Liver (tissue), 3 donors: ENCODE results near the gene LCT.

Experiments used
- EGR1 ChIP-seq, 2 donors: IDR thresholded peaks; 2 replicates each; pipeline ENCODE4 v1.6.1; 2016 to 2018; ENCODE audit warnings: antibody characterized with exemption in 2 of 2, low read depth in 2 of 2
- HNF4A ChIP-seq, 2 donors: conservative IDR thresholded peaks; 2 replicates each; pipeline ENCODE4 v1.6.1; 2016; ENCODE audit warnings: antibody characterized with exemption in 2 of 2, mild to moderate bottlenecking in 2 of 2
- NR2F2 ChIP-seq: IDR thresholded peaks from 2 replicates; pipeline ENCODE4 v1.6.1; 2016; ENCODE audit warnings: antibody characterized with exemption
- RAD21 ChIP-seq, 2 donors: IDR thresholded peaks; 2 replicates each; pipeline ENCODE4 v1.6.1; 2016; ENCODE audit warnings: antibody characterized with exemption in 2 of 2, mild to moderate bottlenecking in 2 of 2
- YY1 ChIP-seq: IDR thresholded peaks from 2 replicates; pipeline ENCODE4 v1.6.1; 2016; ENCODE audit warnings: antibody characterized with exemption, mild to moderate bottlenecking
- TF ChIP-seq, protein P1 (sequence below): fragments of 150-350 bp; IDR thresholded peaks from 2 replicates; pipeline ENCODE4 v1.5.1; 2017; ENCODE audit warnings: improper control_type of control experiment, low read depth, low read length; ENCODE audit not compliant: missing input control
- TF ChIP-seq, protein P2 (sequence below): IDR thresholded peaks from 2 replicates; pipeline ENCODE4 v1.6.1; 2016; ENCODE audit warnings: antibody characterized with exemption, mild to moderate bottlenecking
- TF ChIP-seq, protein P3 (sequence below): IDR thresholded peaks from 2 replicates; pipeline ENCODE4 v1.6.1; 2016; ENCODE audit warnings: antibody characterized with exemption
- TF ChIP-seq, protein P4 (sequence below): IDR thresholded peaks from 2 replicates; pipeline ENCODE4 v1.6.1; 2016; ENCODE audit warnings: antibody characterized with exemption
- TF ChIP-seq, protein P5 (sequence below): IDR thresholded peaks from 2 replicates; pipeline ENCODE4 v1.6.1; 2016; ENCODE audit warnings: antibody characterized with exemption
- donor health status: healthy.
- donor health status: healthy.

DNA sequence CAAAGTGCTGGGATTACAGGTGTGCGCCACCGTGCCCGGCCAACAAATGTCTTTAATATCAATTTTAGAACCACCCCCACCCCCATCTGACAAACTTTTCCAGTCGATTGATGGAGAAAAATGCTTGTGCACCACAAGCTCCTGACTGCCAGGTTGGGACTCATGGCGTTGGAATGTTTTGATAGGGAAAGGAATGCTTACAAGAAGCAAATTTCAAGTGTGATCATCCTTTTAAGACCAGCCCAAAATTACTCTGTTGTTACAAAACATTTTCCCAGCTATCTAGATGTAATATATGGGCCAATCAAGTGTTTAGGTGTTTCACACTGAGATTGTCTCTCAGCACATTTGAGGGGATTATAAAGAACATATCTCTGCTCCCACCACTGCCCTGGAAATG lies 50.2 kb downstream of the LCT start:
- TF ChIP-seq, protein P1, sequence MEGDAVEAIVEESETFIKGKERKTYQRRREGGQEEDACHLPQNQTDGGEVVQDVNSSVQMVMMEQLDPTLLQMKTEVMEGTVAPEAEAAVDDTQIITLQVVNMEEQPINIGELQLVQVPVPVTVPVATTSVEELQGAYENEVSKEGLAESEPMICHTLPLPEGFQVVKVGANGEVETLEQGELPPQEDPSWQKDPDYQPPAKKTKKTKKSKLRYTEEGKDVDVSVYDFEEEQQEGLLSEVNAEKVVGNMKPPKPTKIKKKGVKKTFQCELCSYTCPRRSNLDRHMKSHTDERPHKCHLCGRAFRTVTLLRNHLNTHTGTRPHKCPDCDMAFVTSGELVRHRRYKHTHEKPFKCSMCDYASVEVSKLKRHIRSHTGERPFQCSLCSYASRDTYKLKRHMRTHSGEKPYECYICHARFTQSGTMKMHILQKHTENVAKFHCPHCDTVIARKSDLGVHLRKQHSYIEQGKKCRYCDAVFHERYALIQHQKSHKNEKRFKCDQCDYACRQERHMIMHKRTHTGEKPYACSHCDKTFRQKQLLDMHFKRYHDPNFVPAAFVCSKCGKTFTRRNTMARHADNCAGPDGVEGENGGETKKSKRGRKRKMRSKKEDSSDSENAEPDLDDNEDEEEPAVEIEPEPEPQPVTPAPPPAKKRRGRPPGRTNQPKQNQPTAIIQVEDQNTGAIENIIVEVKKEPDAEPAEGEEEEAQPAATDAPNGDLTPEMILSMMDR: no peak
- TF ChIP-seq, protein P2, sequence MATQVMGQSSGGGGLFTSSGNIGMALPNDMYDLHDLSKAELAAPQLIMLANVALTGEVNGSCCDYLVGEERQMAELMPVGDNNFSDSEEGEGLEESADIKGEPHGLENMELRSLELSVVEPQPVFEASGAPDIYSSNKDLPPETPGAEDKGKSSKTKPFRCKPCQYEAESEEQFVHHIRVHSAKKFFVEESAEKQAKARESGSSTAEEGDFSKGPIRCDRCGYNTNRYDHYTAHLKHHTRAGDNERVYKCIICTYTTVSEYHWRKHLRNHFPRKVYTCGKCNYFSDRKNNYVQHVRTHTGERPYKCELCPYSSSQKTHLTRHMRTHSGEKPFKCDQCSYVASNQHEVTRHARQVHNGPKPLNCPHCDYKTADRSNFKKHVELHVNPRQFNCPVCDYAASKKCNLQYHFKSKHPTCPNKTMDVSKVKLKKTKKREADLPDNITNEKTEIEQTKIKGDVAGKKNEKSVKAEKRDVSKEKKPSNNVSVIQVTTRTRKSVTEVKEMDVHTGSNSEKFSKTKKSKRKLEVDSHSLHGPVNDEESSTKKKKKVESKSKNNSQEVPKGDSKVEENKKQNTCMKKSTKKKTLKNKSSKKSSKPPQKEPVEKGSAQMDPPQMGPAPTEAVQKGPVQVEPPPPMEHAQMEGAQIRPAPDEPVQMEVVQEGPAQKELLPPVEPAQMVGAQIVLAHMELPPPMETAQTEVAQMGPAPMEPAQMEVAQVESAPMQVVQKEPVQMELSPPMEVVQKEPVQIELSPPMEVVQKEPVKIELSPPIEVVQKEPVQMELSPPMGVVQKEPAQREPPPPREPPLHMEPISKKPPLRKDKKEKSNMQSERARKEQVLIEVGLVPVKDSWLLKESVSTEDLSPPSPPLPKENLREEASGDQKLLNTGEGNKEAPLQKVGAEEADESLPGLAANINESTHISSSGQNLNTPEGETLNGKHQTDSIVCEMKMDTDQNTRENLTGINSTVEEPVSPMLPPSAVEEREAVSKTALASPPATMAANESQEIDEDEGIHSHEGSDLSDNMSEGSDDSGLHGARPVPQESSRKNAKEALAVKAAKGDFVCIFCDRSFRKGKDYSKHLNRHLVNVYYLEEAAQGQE: no peak
- TF ChIP-seq, protein P3, sequence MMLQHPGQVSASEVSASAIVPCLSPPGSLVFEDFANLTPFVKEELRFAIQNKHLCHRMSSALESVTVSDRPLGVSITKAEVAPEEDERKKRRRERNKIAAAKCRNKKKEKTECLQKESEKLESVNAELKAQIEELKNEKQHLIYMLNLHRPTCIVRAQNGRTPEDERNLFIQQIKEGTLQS: no peak
- TF ChIP-seq RAD21 (IDR thresholded peaks at IDR 0.05): no peak
- TF ChIP-seq YY1: no peak
- TF ChIP-seq, protein P4, sequence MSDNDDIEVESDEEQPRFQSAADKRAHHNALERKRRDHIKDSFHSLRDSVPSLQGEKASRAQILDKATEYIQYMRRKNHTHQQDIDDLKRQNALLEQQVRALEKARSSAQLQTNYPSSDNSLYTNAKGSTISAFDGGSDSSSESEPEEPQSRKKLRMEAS: no peak
- no peak for TF ChIP-seq HNF4A (conservative IDR thresholded peaks at IDR 0.05)
- no peak for TF ChIP-seq EGR1 (IDR thresholded peaks at IDR 0.05; ENCODE audit: low read depth in 2 of 2)
- TF ChIP-seq NR2F2: no peak
- TF ChIP-seq, protein P5, sequence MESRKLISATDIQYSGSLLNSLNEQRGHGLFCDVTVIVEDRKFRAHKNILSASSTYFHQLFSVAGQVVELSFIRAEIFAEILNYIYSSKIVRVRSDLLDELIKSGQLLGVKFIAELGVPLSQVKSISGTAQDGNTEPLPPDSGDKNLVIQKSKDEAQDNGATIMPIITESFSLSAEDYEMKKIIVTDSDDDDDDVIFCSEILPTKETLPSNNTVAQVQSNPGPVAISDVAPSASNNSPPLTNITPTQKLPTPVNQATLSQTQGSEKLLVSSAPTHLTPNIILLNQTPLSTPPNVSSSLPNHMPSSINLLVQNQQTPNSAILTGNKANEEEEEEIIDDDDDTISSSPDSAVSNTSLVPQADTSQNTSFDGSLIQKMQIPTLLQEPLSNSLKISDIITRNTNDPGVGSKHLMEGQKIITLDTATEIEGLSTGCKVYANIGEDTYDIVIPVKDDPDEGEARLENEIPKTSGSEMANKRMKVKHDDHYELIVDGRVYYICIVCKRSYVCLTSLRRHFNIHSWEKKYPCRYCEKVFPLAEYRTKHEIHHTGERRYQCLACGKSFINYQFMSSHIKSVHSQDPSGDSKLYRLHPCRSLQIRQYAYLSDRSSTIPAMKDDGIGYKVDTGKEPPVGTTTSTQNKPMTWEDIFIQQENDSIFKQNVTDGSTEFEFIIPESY: no peak
